HG03432 (cell line): Measurements from ENCODE around the gene FOXN4.

Experiments used
- ATAC-seq: cut with Tn5 transposase; IDR thresholded peaks from one replicate; pipeline ENCODE4 v1.9.1; 2021; ENCODE audit warnings: mild to moderate bottlenecking, moderate library complexity; ENCODE audit not compliant: unreplicated experiment

The FOXN4 gene

GRCh38 chr12:109261939-109262338 lies 47.1 kb downstream of the FOXN4 start:
- no peak for ATAC-seq

GRCh38 chr12:109261087-109261486 lies 48.0 kb downstream of the FOXN4 start:
- no peak for ATAC-seq

- ATAC-seq, result no peak
Measured at GRCh38 chr12:109259545-109259895, 49.6 kb downstream of the FOXN4 start.

- no peak for ATAC-seq
Measured at GRCh38 chr12:109258607-109259544, 50.2 kb downstream of the FOXN4 start.

- ATAC-seq, result no peak
Measured at GRCh38 chr12:109258201-109258600, 50.9 kb downstream of the FOXN4 start.

GRCh38 chr12:109256011-109256410 lies 53.1 kb downstream of the FOXN4 start:
- ATAC-seq, result no peak

GRCh38 chr12:109255377-109255776 lies 53.7 kb downstream of the FOXN4 start:
- ATAC-seq, result no peak

GRCh38 chr12:109253913-109254544 lies 55.1 kb downstream of the FOXN4 start:
- ATAC-seq, result no peak

- ATAC-seq, result no peak
Measured at GRCh38 chr12:109252799-109253198, 56.3 kb downstream of the FOXN4 start.

- no peak for ATAC-seq
Measured at GRCh38 chr12:109250523-109250922, 58.6 kb downstream of the FOXN4 start.

- no peak for ATAC-seq
Measured at GRCh38 chr12:109247831-109248654, 61.0 kb downstream of the FOXN4 start.

GRCh38 chr12:109246221-109246620 lies 62.9 kb downstream of the FOXN4 start:
- no peak for ATAC-seq

GRCh38 chr12:109244073-109244472 lies 65.0 kb downstream of the FOXN4 start:
- ATAC-seq, result no peak

GRCh38 chr12:109241936-109242335 lies 67.1 kb downstream of the FOXN4 start:
- ATAC-seq, result no peak

GRCh38 chr12:109240365-109240764 lies 68.7 kb downstream of the FOXN4 start:
- no peak for ATAC-seq

- ATAC-seq, result no peak
Measured at GRCh38 chr12:109239691-109240090, 69.4 kb downstream of the FOXN4 start.

- no peak for ATAC-seq
Measured at GRCh38 chr12:109239179-109239578, 69.9 kb downstream of the FOXN4 start.

- ATAC-seq, result no peak
Measured at GRCh38 chr12:109236257-109236656, 72.8 kb downstream of the FOXN4 start.

GRCh38 chr12:109234012-109234411 lies 75.1 kb downstream of the FOXN4 start:
- no peak for ATAC-seq

GRCh38 chr12:109232731-109233130 lies 76.4 kb downstream of the FOXN4 start:
- no peak for ATAC-seq

- ATAC-seq, result no peak
Measured at GRCh38 chr12:109230193-109230592, 78.9 kb downstream of the FOXN4 start.
